ENCODE results near the gene ATRN.

DNA sequence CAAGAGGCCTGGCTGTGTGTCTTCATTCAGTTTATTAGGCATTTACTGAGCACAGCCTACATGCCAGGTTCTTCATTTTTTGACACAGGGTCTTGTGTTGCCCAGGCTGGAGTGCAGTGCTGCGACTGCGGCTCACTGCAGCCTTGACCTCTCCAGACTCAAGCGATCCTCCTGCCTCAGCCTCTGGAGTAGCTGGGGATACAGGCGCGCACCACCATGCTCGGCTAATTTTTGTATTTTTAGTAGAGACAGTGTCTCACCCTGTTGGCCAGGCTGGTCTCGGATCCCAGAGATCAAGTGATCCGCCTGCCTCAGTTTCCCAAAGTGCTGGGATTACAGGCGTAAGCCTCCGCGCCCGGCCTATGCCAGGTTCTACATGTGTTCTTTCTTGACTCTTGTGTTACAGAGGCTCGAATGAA lies 601 bp upstream of the ATRN start:
- TF ChIP-seq, protein P1, sequence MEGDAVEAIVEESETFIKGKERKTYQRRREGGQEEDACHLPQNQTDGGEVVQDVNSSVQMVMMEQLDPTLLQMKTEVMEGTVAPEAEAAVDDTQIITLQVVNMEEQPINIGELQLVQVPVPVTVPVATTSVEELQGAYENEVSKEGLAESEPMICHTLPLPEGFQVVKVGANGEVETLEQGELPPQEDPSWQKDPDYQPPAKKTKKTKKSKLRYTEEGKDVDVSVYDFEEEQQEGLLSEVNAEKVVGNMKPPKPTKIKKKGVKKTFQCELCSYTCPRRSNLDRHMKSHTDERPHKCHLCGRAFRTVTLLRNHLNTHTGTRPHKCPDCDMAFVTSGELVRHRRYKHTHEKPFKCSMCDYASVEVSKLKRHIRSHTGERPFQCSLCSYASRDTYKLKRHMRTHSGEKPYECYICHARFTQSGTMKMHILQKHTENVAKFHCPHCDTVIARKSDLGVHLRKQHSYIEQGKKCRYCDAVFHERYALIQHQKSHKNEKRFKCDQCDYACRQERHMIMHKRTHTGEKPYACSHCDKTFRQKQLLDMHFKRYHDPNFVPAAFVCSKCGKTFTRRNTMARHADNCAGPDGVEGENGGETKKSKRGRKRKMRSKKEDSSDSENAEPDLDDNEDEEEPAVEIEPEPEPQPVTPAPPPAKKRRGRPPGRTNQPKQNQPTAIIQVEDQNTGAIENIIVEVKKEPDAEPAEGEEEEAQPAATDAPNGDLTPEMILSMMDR (conservative IDR thresholded peaks at IDR 0.05), result no peak
- TF ChIP-seq ZFX (IDR thresholded peaks at IDR 0.05), result no peak

Data from C4-2B (cell line).